ENCODE data around the gene CHID1. TPM values are rescaled to one million over a fixed set of nuclear protein-coding genes. Genes with fewer than 3 reads are reported as not detected.

Gene CHID1
- total and polyA plus RNA-seq, 2 of the 4 experiments (the other 2 are of a cell fraction): 34.2 to 121 TPM

DNA sequence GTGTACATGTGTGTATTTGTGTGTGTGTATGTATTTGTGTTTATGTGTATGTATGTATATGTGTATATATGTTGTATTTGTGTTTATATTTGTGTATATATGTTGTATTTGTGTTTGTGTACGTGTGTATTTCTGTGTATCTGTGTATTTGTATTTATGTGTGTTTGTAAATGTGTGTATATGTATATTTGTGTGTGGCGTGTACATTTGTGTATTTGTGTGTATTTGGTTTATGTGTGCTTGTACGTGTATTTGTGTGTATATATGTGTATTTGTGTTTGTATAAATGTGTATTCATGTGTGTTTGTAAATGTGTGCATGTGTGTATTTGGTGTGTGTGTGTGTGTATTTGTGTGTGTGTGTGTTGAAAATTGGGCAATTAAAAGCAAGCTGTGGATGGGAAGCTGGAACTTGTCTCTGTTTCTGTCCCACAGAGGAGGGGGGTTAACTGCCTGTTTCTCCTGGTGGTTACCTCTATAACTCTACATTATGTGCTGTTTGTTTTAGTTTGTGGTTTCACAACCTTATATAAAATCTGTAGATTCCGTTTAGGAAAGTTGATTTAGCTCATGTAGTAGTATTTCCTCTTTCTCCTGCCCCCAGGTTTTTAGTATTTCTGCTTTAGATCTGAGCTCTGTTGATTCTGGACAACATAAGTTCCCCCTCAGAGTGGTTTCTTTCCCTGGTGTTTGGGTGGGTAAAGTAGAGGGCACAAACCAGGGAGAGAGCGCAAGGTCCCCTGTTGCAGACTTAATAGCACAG is 44.0 kb upstream of the CHID1 start (continued):
- no peak for TF ChIP-seq RAD21 (IDR thresholded peaks at IDR 0.05; ENCODE audit: low read length)

DNA sequence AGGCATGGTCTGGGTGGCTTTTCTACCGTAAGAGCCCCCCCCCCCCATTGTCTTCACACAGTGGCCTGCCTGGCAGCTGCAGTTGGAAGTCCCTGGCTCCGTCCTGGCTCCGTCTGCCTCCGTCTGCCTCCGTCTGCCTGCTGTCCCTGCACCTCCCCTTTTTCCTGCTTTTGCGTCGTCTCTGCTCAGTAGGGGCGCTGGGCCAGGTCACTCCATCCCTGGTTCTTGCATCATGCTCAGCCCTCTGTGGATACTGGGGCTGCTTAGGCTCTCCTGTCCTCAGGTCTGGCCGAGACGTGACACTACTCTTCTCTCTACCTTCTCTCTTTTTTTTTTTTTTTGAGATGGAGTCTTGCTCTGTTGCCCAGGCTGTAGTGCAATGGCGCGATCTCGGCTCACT is 42.9 kb upstream of the CHID1 start:
- no peak overlapping the region for H2BK20ac ChIP-seq (ENCODE audit: low read depth, low read length)
- H2AK9ac ChIP-seq (replicated peaks; ENCODE audit: low read depth, low read length, poor library complexity): no peak overlapping the region
- no peak overlapping the region for H3K56ac ChIP-seq (ENCODE audit: extremely low read depth, insufficient read depth, low read length)
- peaks cover 63% of the 10 kb centered on the region for H4K20me1 ChIP-seq (ENCODE audit: insufficient read depth, low read length)
- no peak overlapping the region for H3K4ac ChIP-seq (ENCODE audit: low read depth, low read length)
- H4K5ac ChIP-seq (ENCODE audit: low read depth, low read length): no peak overlapping the region
- POLR2A ChIA-PET (ENCODE audit: unreplicated experiment): no interaction called here
- H3K14ac ChIP-seq (replicated peaks; ENCODE audit: low read depth, low read length): no peak overlapping the region
- H2BK5ac ChIP-seq (ENCODE audit: low read depth, low read length, poor library complexity, severe bottlenecking): no peak overlapping the region
- H2AK5ac ChIP-seq (ENCODE audit: low read depth, low read length): no peak overlapping the region
- TF ChIP-seq, protein P1, sequence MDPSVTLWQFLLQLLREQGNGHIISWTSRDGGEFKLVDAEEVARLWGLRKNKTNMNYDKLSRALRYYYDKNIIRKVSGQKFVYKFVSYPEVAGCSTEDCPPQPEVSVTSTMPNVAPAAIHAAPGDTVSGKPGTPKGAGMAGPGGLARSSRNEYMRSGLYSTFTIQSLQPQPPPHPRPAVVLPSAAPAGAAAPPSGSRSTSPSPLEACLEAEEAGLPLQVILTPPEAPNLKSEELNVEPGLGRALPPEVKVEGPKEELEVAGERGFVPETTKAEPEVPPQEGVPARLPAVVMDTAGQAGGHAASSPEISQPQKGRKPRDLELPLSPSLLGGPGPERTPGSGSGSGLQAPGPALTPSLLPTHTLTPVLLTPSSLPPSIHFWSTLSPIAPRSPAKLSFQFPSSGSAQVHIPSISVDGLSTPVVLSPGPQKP (IDR thresholded peaks at IDR 0.05; ENCODE audit: borderline replicate concordance, low read depth, low read length): no peak
- no peak for TF ChIP-seq MAFK (IDR thresholded peaks at IDR 0.05; ENCODE audit: low read depth, low read length)
- no peak for TF ChIP-seq MXI1 (IDR thresholded peaks at IDR 0.05; ENCODE audit: borderline replicate concordance, low read depth, low read length)
- no peak for TF ChIP-seq NFE2L2 (IDR thresholded peaks at IDR 0.05; ENCODE audit: low read depth, low read length)
- dilution Hi-C loops (cut with HindIII; ENCODE audit: low sequenced_read_pairs, unreplicated experiment): no loop called here
- no TSS peak for BruUV-seq (replicated peaks)
- H3K27ac ChIP-seq (ENCODE audit: insufficient read depth, low read length): no peak overlapping the region
- no peaks in the 10 kb centered on the region for H3K27me3 ChIP-seq (ENCODE audit: control insufficient read depth, insufficient read depth, low read length)
- no peak overlapping the region for H2BK15ac ChIP-seq (ENCODE audit: low read depth, low read length)
- H3K18ac ChIP-seq (ENCODE audit: low read depth, low read length): no peak overlapping the region
- H3K9ac ChIP-seq (ENCODE audit: low read depth, low read length): no peak overlapping the region
- H3K36me3 ChIP-seq (ENCODE audit: control insufficient read depth, insufficient read depth, low read length): peaks cover 9% of the 10 kb centered on the region; the same call in 1 of the 2 replicates
- in situ Hi-C loops (cut with MboI; ENCODE audit: low sequenced_read_pairs): no loop called here
- CTCF ChIA-PET: no interaction called here
- H4K8ac ChIP-seq (ENCODE audit: low read depth in 2 of 2, low read length in 2 of 2): no peak overlapping the region
- ATAC-seq (ENCODE audit: low read depth) (no peak), DNase-seq (no peak)
- no peak overlapping the region for H2AFZ ChIP-seq (replicated peaks; ENCODE audit: low read length, poor library complexity)
- H3K4me1 ChIP-seq (ENCODE audit: control insufficient read depth, insufficient read depth, low read length): peaks cover 15% of the 10 kb centered on the region
- H3K4me3 ChIP-seq (ENCODE audit: insufficient read depth, low read depth, low read length): no peak overlapping the region
- H3K23ac ChIP-seq (ENCODE audit: low read depth, low read length): no peak overlapping the region
- no peaks in the 10 kb centered on the region for H3K9me3 ChIP-seq (ENCODE audit: control insufficient read depth, insufficient read depth, low read length)
- H2BK120ac ChIP-seq (ENCODE audit: low read depth, low read length): no peak overlapping the region
- no peak overlapping the region for H3K4me2 ChIP-seq (ENCODE audit: low read depth, low read length)
- intact Hi-C loops (cut with micrococcal nuclease): no loop called here
- peaks cover 18% of the 10 kb centered on the region; the same call in 1 of the 2 replicates for H3K9me1 ChIP-seq (ENCODE audit: insufficient read depth, low read length)
- 73% methylated on average over 2 of the region's 13 CpGs; no CpG with 5 or more reads in 1 of the 2 experiments for WGBS, 2 experiments (ENCODE audit: extremely low coverage in 2 of 2, insufficient read length in 1 of 2)
- H4K91ac ChIP-seq (ENCODE audit: insufficient read depth, low read depth, low read length): no peak overlapping the region
- peaks cover 23 to 78% of the 10 kb centered on the region in 2 experiments for H3K79me1 ChIP-seq (ENCODE audit: low read depth in 1 of 2, low read length in 2 of 2)
